ENCODE results near the gene BDKRB1.

Gene BDKRB1

DNA sequence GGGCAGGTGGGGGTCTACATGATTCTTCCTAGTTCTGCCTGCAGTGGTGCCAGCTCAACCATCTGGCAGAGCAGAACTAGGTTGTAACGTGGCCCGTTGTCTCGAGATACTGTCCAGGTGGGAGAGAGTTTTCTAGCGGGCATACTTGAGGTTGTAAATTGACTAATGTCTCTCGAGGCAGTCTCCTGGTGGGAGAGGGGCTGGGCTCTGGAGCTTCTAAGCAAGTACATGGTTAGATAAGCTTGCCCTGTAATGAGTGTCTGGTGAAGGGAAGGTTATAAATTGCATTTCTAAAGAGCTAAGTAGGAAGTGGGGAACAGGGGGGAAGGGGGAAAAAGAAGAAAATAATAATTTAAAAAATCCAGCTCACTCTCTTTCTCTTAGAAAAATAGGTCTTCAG, 18.1 kb downstream of the BDKRB1 start:
- DNase-seq (no peak), ATAC-seq (no peak)
- H3K36me3 Mint-ChIP-seq (ENCODE audit: low read depth), result no peaks in the 10 kb centered on the region
- no peaks in the 10 kb centered on the region for H3K27me3 Mint-ChIP-seq
- no peak overlapping the region for H3K4me3 Mint-ChIP-seq
- H3K9me3 Mint-ChIP-seq, result peaks cover 10% of the 10 kb centered on the region
- H3K4me1 Mint-ChIP-seq, result no peaks in the 10 kb centered on the region
- no peak overlapping the region for H3K27ac Mint-ChIP-seq

DNA sequence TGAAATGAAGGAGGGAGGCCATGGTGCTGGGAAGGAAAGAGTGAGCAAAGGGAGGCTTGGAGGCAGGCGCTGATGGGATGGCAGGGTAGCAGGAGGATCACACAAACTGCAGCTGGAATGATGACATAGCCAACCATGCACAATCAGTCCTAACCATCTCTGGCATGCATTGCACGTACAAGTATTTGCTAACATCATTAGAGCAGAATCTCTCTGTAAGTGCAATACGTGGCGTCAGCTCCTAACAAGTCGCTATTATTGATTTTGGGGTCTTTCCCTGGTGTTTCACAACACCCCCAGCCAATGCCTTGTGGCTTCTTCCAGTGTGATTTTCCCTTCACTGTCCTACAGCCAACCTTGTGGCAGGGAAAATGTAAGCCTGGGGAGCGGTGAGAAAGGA, 18.5 kb downstream of the BDKRB1 start:
- ATAC-seq (no peak), DNase-seq (no peak)
- Mint-ChIP-seq H3K4me1 (no peaks in the 10 kb centered on the region), H3K27ac (no peak overlapping the region), H3K27me3 (no peaks in the 10 kb centered on the region), H3K36me3 (ENCODE audit: low read depth) (no peaks in the 10 kb centered on the region), H3K4me3 (no peak overlapping the region), H3K9me3 (peaks cover 10% of the 10 kb centered on the region)

- Mint-ChIP-seq H3K27me3 (no peaks in the 10 kb centered on the region), H3K4me3 (no peak overlapping the region), H3K27ac (no peak overlapping the region), H3K4me1 (no peaks in the 10 kb centered on the region), H3K9me3 (peaks cover 10% of the 10 kb centered on the region), H3K36me3 (ENCODE audit: low read depth) (no peaks in the 10 kb centered on the region)
- ATAC-seq, result no peak
- DNase-seq, result peak; percentile 80
Observed at GRCh38 chr14:96275177-96276112, 19.4 kb downstream of the BDKRB1 start.

DNA sequence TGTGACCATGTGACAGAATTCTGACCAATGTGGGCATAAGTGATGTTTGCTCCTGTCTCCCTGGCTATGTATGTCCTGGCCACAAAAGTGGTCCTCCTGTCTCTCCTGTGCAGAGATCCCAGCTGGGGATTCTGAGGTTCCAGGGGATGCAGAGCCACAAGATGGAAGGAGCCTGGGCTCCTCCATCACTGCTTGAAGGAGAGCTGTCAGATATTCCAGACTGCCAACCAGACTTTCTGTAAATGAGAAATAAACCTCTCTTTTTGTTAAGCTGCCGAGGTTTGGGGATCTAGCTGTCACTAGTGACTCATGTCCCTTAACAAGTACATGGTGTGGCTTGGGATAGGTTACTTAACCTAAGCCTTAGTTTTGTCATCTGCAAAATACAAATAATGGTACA, 21.9 kb downstream of the BDKRB1 start:
- Mint-ChIP-seq H3K9me3 (peaks cover 10% of the 10 kb centered on the region), H3K27me3 (no peaks in the 10 kb centered on the region), H3K36me3 (ENCODE audit: low read depth) (no peaks in the 10 kb centered on the region), H3K27ac (no peak overlapping the region), H3K4me3 (no peak overlapping the region), H3K4me1 (no peaks in the 10 kb centered on the region)
- DNase-seq, result no peak
- no peak for ATAC-seq

DNA sequence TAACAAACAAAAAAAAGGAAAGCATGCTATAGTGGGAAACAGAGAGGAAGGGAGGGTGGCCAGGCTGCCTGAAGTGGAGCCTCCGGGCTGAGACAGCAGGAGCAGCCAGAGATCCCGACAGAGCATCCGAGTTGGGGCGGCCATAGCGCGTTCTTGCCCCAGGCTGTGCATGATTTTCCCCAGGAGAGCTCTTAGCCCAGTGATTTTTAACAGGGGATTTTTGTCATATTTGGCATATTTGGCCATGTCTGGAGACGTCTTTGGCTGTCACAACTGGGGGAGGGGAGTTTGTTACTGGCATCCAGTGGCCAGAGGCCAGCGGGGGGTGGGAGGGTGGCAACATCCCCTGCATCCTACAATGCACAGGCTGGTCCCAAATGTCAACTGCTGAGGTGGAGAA, 23.6 kb downstream of the BDKRB1 start:
- Mint-ChIP-seq H3K9me3 (peaks cover 10% of the 10 kb centered on the region), H3K4me1 (no peaks in the 10 kb centered on the region), H3K27me3 (no peaks in the 10 kb centered on the region), H3K27ac (no peak overlapping the region), H3K36me3 (ENCODE audit: low read depth) (peaks cover 2% of the 10 kb centered on the region), H3K4me3 (no peak overlapping the region)
- DNase-seq (no peak), ATAC-seq (no peak)

DNA sequence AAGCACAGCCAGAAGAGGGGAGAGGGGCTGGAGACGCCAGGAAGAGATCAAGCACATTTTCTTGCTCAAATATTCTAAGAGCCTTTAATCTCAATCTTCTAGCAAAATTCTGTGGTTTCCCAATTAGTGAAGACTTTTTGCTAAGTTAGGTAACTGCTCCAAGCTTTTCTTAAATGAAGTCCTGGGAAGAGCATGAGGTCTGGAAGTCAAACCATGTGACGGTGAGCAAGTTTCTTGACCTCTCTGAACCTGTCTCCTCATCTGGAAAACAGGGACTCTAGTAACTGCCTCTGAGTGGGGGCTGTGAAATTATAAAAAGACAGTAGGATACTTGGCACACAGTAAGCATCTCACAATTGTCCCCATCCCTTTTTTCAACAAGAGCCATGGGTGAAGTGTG, 24.1 kb downstream of the BDKRB1 start:
- no peak overlapping the region for H3K27ac Mint-ChIP-seq
- H3K4me1 Mint-ChIP-seq, result no peaks in the 10 kb centered on the region
- H3K36me3 Mint-ChIP-seq (ENCODE audit: low read depth), result peaks cover 2% of the 10 kb centered on the region
- no peak for ATAC-seq
- H3K4me3 Mint-ChIP-seq, result no peak overlapping the region
- H3K9me3 Mint-ChIP-seq, result peaks cover 10% of the 10 kb centered on the region
- no peaks in the 10 kb centered on the region for H3K27me3 Mint-ChIP-seq
- DNase-seq, result no peak

GRCh38 chr14:96281486-96281885, 25.5 kb downstream of the BDKRB1 start:
- Mint-ChIP-seq H3K27me3 (no peaks in the 10 kb centered on the region), H3K27ac (no peak overlapping the region), H3K36me3 (ENCODE audit: low read depth) (peaks cover 7% of the 10 kb centered on the region)

DNA sequence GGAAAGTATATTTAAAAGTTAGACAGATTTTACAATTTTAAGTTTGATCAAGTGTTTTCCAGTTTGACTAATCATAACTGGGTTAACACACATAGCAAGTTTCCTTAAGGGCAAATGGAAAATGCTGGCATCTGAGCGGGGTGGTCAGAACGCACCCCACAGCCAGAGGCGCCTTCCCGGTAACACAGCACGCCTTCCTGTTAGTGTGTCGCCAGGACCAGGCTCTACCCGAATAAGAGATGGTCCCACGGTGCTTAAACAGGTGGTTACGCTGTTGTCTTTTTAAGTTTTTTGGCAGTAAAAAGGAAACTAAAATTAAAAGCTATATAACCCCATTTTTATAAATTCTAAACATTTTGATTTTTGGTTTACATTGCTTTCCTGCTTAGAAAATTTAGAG, 28.0 kb downstream of the BDKRB1 start:
- H3K27me3 Mint-ChIP-seq, result no peaks in the 10 kb centered on the region
- no peak overlapping the region for H3K27ac Mint-ChIP-seq
- no peaks in the 10 kb centered on the region for H3K4me1 Mint-ChIP-seq
- DNase-seq (no peak), ATAC-seq (no peak)
- H3K4me3 Mint-ChIP-seq, result no peak overlapping the region
- H3K36me3 Mint-ChIP-seq (ENCODE audit: low read depth), result peaks cover 16% of the 10 kb centered on the region
- H3K9me3 Mint-ChIP-seq, result no peaks in the 10 kb centered on the region

More at GRCh38 chr14:96281486-96281885, 25.5 kb downstream of the BDKRB1 start:
- Mint-ChIP-seq H3K9me3 (peaks cover 10% of the 10 kb centered on the region), H3K4me1 (no peaks in the 10 kb centered on the region), H3K4me3 (no peak overlapping the region)
- DNase-seq (no peak), ATAC-seq (no peak)

GRCh38 chr14:96284430-96284829, 28.4 kb downstream of the BDKRB1 start:
- H3K27ac Mint-ChIP-seq, result no peak overlapping the region
- no peak overlapping the region for H3K4me3 Mint-ChIP-seq
- H3K4me1 Mint-ChIP-seq, result no peaks in the 10 kb centered on the region
- no peak for DNase-seq
- H3K36me3 Mint-ChIP-seq (ENCODE audit: low read depth), result peaks cover 19% of the 10 kb centered on the region
- H3K27me3 Mint-ChIP-seq, result no peaks in the 10 kb centered on the region
- no peak for ATAC-seq
- H3K9me3 Mint-ChIP-seq, result no peaks in the 10 kb centered on the region

DNA sequence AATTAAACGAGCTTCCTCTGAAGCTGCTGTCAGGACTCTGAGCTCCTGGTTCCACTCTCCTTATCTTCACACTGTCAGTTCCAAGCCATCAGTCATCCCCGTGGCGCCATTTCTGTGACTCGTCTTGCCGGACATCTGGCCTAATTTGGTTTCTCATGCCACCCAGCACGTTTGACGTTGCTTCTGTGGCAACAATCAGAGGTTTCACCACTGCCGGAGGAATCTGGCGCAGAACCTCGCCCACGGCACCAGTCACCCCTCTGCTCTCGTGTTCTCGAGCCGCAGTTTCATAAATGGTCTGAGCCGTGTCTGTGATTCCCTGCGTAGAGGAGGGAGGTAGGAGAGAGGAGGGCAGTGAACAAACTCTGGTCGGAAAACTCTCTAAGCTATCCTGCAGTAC, 29.7 kb downstream of the BDKRB1 start:
- Mint-ChIP-seq H3K4me3 (no peak overlapping the region), H3K36me3 (ENCODE audit: low read depth) (peaks cover 23% of the 10 kb centered on the region), H3K27me3 (no peaks in the 10 kb centered on the region), H3K9me3 (no peaks in the 10 kb centered on the region), H3K27ac (no peak overlapping the region), H3K4me1 (no peaks in the 10 kb centered on the region)
- ATAC-seq (no peak), DNase-seq (no peak)

DNA sequence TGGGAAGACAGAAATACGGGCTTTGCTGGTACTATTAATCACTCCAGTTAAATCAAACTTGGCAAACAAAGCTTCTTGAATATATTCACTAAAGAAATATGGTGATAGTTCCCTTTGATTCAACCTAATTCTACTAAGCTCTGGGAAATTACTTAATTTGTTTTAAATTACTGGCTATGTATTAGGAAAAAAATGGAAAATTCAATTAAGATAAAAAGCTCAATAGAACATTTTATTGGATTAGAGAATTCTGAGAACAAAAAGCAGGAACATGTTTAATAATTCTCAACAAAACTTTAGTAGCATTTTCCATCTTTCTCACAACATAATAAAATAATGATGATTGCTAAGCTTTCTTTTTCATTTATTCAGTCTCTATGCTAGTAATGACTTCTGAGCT, 30.2 kb downstream of the BDKRB1 start:
- DNase-seq, result no peak
- Mint-ChIP-seq H3K4me1 (no peaks in the 10 kb centered on the region), H3K9me3 (no peaks in the 10 kb centered on the region), H3K27me3 (no peaks in the 10 kb centered on the region), H3K36me3 (ENCODE audit: low read depth) (peaks cover 24% of the 10 kb centered on the region), H3K4me3 (no peak overlapping the region), H3K27ac (no peak overlapping the region)
- no peak for ATAC-seq

- Mint-ChIP-seq H3K27me3 (no peaks in the 10 kb centered on the region), H3K4me3 (no peak overlapping the region), H3K27ac (no peak overlapping the region), H3K36me3 (ENCODE audit: low read depth) (peaks cover 29% of the 10 kb centered on the region), H3K4me1 (no peaks in the 10 kb centered on the region), H3K9me3 (no peaks in the 10 kb centered on the region)
- DNase-seq (no peak), ATAC-seq (no peak)
Observed at GRCh38 chr14:96287856-96288255, 31.8 kb downstream of the BDKRB1 start.

GRCh38 chr14:96294246-96294645, 38.2 kb downstream of the BDKRB1 start:
- Mint-ChIP-seq H3K9me3 (no peaks in the 10 kb centered on the region), H3K4me1 (no peaks in the 10 kb centered on the region), H3K27ac (no peak overlapping the region), H3K36me3 (ENCODE audit: low read depth) (peaks cover 19% of the 10 kb centered on the region), H3K27me3 (no peaks in the 10 kb centered on the region), H3K4me3 (no peak overlapping the region)
- DNase-seq (no peak), ATAC-seq (no peak)

- H3K36me3 Mint-ChIP-seq (ENCODE audit: low read depth), result peaks cover 13% of the 10 kb centered on the region
- DNase-seq, result no peak
Observed at GRCh38 chr14:96297000-96297399, 41.0 kb downstream of the BDKRB1 start.

DNA sequence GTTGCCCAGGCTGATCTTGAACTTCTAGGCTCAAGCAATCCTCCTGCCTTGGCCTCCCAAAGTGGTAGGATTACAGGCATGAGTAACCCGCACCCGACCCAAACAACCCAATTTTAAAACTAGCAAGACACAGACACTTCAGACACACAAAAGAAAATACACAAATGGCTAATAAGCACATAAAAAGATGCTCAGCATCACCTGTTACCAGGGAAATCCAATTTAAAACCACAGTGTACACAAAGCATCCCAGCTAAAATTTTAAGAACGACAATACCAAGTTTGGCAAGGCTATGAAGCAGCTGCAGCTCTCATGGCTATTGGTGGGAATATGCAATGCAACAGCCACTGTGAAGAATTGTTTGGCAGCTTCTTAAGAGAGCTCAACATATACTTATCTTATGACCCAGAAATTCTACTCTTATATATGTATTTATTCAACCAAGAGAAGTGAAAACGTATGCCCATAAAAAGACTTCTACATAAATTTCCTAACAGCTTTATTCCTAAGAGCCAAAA, 42.0 kb downstream of the BDKRB1 start:
- DNase-seq, result no peak
- no peaks in the 10 kb centered on the region for H3K4me1 Mint-ChIP-seq
- no peaks in the 10 kb centered on the region for H3K27me3 Mint-ChIP-seq
- no peak for ATAC-seq
- H3K4me3 Mint-ChIP-seq, result no peak overlapping the region
- peaks cover 14% of the 10 kb centered on the region for H3K36me3 Mint-ChIP-seq (ENCODE audit: low read depth)
- H3K27ac Mint-ChIP-seq, result no peak overlapping the region
- no peaks in the 10 kb centered on the region for H3K9me3 Mint-ChIP-seq

More at GRCh38 chr14:96297000-96297399, 41.0 kb downstream of the BDKRB1 start:
- no peak overlapping the region for H3K4me3 Mint-ChIP-seq
- H3K9me3 Mint-ChIP-seq, result no peaks in the 10 kb centered on the region
- no peaks in the 10 kb centered on the region for H3K27me3 Mint-ChIP-seq
- H3K4me1 Mint-ChIP-seq, result no peaks in the 10 kb centered on the region
- no peak for ATAC-seq
- no peak overlapping the region for H3K27ac Mint-ChIP-seq
